ACC112 (cell line): Measurements from ENCODE around the gene LCLAT1.
A peak's percentile ranks its signal among the peaks of the same experiment; 100 is the strongest.

Experiments used
- H2AFZ ChIP-seq: fragments of 200-600 bp; sonication (generic); one replicate; pipeline ENCODE4 v1.6.0; 2017; ENCODE audit warnings: antibody characterized with exemption, low read length; ENCODE audit not compliant: unreplicated experiment
- H3K27ac ChIP-seq: fragments of 200-600 bp; sonication (generic); 2 replicates; pipeline ENCODE4 v1.5.1; 2014; ENCODE audit warnings: low read depth, mild to moderate bottlenecking, antibody characterized with exemption, low read length, moderate library complexity
- H3K27me3 ChIP-seq: fragments of 200-600 bp; sonication (generic); 2 replicates; pipeline ENCODE4 v1.6.1; 2014; ENCODE audit warnings: mild to moderate bottlenecking, antibody characterized with exemption, low read length, moderate library complexity, mixed read lengths; ENCODE audit not compliant: insufficient read depth
- H3K36me3 ChIP-seq: fragments of 200-600 bp; sonication (generic); 2 replicates; pipeline ENCODE4 v1.6.1; 2016; ENCODE audit warnings: mild to moderate bottlenecking, antibody characterized with exemption, low read length, moderate library complexity, mixed read lengths; ENCODE audit not compliant: insufficient read depth
- H3K4me1 ChIP-seq: fragments of 200-600 bp; sonication (generic); one replicate; pipeline ENCODE4 v1.6.1; 2016; ENCODE audit warnings: low read length, mixed read lengths; ENCODE audit not compliant: insufficient read depth, unreplicated experiment, control insufficient read depth
- H3K4me3 ChIP-seq: fragments of 200-600 bp; sonication (generic); 2 replicates; pipeline ENCODE4 v1.5.1; 2014; ENCODE audit warnings: mild to moderate bottlenecking, low read depth, low read length
- H3K79me2 ChIP-seq: fragments of 200-600 bp; sonication (generic); one replicate; pipeline ENCODE4 v1.6.0; 2016; ENCODE audit warnings: low read length; ENCODE audit not compliant: control insufficient read depth, unreplicated experiment, insufficient read depth

The LCLAT1 gene

GRCh38 chr2:30666266-30666874 lies 219.3 kb downstream of the LCLAT1 start:
- peak overlapping the region; percentile 81 for H3K27ac ChIP-seq
- H3K4me3 ChIP-seq = no peak overlapping the region; the same call in 1 of the 2 replicates
- no peaks in the 10 kb centered on the region for H3K27me3 ChIP-seq
- peaks cover 3% of the 10 kb centered on the region; the same call in 1 of the 2 replicates for H3K36me3 ChIP-seq
- peaks cover 23% of the 10 kb centered on the region for H3K4me1 ChIP-seq
- H3K79me2 ChIP-seq = no peaks in the 10 kb centered on the region
- peak overlapping the region; percentile 83 for H2AFZ ChIP-seq

GRCh38 chr2:30670453-30670852 lies 223.4 kb downstream of the LCLAT1 start:
- Histone ChIP-seq H3K4me1 (peaks cover 10% of the 10 kb centered on the region), H3K4me3 (no peak overlapping the region), H3K27ac (no peak overlapping the region), H3K27me3 (peaks cover 8% of the 10 kb centered on the region; the same call in 1 of the 2 replicates), H3K79me2 (no peaks in the 10 kb centered on the region), H3K36me3 (peaks cover 3% of the 10 kb centered on the region; the same call in 1 of the 2 replicates), H2AFZ (no peak overlapping the region)

- H3K4me1 ChIP-seq = no peaks in the 10 kb centered on the region
- no peak overlapping the region for H3K27ac ChIP-seq
- no peak overlapping the region for H3K4me3 ChIP-seq
- no peaks in the 10 kb centered on the region for H3K79me2 ChIP-seq
- H3K36me3 ChIP-seq = no peaks in the 10 kb centered on the region
- H3K27me3 ChIP-seq = peaks cover 8% of the 10 kb centered on the region; the same call in 1 of the 2 replicates
- no peak overlapping the region for H2AFZ ChIP-seq
Measured at GRCh38 chr2:30673127-30673526, 226.1 kb downstream of the LCLAT1 start.

GRCh38 chr2:30675758-30676157 lies 228.7 kb downstream of the LCLAT1 start:
- no peak overlapping the region for H2AFZ ChIP-seq
- H3K4me1 ChIP-seq = no peaks in the 10 kb centered on the region
- H3K4me3 ChIP-seq = no peak overlapping the region
- peaks cover 12% of the 10 kb centered on the region; the same call in 1 of the 2 replicates for H3K27me3 ChIP-seq
- H3K27ac ChIP-seq = no peak overlapping the region
- no peaks in the 10 kb centered on the region for H3K79me2 ChIP-seq
- H3K36me3 ChIP-seq = no peaks in the 10 kb centered on the region

DNA sequence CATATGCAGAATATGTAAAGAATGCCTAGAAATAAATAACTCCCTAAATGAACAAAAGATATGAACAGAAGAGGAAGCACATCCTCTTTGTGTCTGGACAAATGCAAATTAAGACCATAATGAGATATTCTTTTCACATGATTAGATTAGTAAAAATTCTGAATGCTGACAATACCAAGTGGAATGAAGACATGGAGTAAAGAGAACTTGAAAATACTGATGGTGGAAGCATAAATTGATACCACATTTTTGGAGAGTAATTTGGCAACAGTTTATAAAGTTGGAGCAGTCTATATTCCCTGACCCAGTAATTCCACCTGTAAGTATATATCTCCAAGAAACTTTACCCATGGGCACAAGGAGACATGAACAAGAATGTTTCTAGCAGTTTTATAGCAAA lies 230.2 kb downstream of the LCLAT1 start:
- Histone ChIP-seq H3K4me3 (no peak overlapping the region), H3K4me1 (no peaks in the 10 kb centered on the region), H3K36me3 (no peaks in the 10 kb centered on the region), H3K27ac (no peak overlapping the region), H3K27me3 (peaks cover 12% of the 10 kb centered on the region; the same call in 1 of the 2 replicates), H2AFZ (no peak overlapping the region), H3K79me2 (no peaks in the 10 kb centered on the region)

GRCh38 chr2:30677861-30678385 lies 230.9 kb downstream of the LCLAT1 start:
- Histone ChIP-seq H3K4me3 (no peak overlapping the region), H3K36me3 (no peaks in the 10 kb centered on the region), H3K27ac (no peak overlapping the region), H3K27me3 (peaks cover 12% of the 10 kb centered on the region; the same call in 1 of the 2 replicates), H2AFZ (no peak overlapping the region), H3K4me1 (no peaks in the 10 kb centered on the region), H3K79me2 (no peaks in the 10 kb centered on the region)

- no peak overlapping the region for H3K27ac ChIP-seq
- H2AFZ ChIP-seq = no peak overlapping the region
- H3K4me3 ChIP-seq = no peak overlapping the region
- no peaks in the 10 kb centered on the region for H3K4me1 ChIP-seq
- no peaks in the 10 kb centered on the region for H3K79me2 ChIP-seq
- peaks cover 14% of the 10 kb centered on the region; the same call in 1 of the 2 replicates for H3K27me3 ChIP-seq
- H3K36me3 ChIP-seq = no peaks in the 10 kb centered on the region
Measured at GRCh38 chr2:30678410-30679137, 231.5 kb downstream of the LCLAT1 start.

GRCh38 chr2:30679426-30680088 lies 232.5 kb downstream of the LCLAT1 start:
- no peaks in the 10 kb centered on the region for H3K4me1 ChIP-seq
- no peak overlapping the region for H3K27ac ChIP-seq
- H3K36me3 ChIP-seq = no peaks in the 10 kb centered on the region
- H3K4me3 ChIP-seq = no peak overlapping the region
- no peak overlapping the region for H2AFZ ChIP-seq
- no peaks in the 10 kb centered on the region for H3K79me2 ChIP-seq
- H3K27me3 ChIP-seq = peaks cover 22% of the 10 kb centered on the region

- H3K79me2 ChIP-seq = no peaks in the 10 kb centered on the region
- no peak overlapping the region for H3K4me3 ChIP-seq
- H3K36me3 ChIP-seq = no peaks in the 10 kb centered on the region
- no peak overlapping the region for H2AFZ ChIP-seq
- no peak overlapping the region for H3K27ac ChIP-seq
- no peaks in the 10 kb centered on the region for H3K4me1 ChIP-seq
- H3K27me3 ChIP-seq = peaks cover 20% of the 10 kb centered on the region
Measured at GRCh38 chr2:30680121-30680520, 233.1 kb downstream of the LCLAT1 start.

GRCh38 chr2:30681022-30681421 lies 234.0 kb downstream of the LCLAT1 start:
- peaks cover 20% of the 10 kb centered on the region for H3K27me3 ChIP-seq
- H3K4me1 ChIP-seq = no peaks in the 10 kb centered on the region
- no peaks in the 10 kb centered on the region for H3K36me3 ChIP-seq
- H3K27ac ChIP-seq = no peak overlapping the region
- H3K79me2 ChIP-seq = no peaks in the 10 kb centered on the region
- no peak overlapping the region for H3K4me3 ChIP-seq
- H2AFZ ChIP-seq = no peak overlapping the region
